Activated naive CD4-positive, alpha-beta T cell (primary cell): ENCODE measurements around the gene RASSF3.
"Not testable (repeated sequence)": the region's sequence is repeated elsewhere in the genome, so short reads cannot be mapped to it uniquely, and the experiment has no call there.

ENCODE experiments used
- DNase-seq, 4 experiments: peaks; one replicate each; lab custom pipeline; 2025; lab: John Stamatoyannopoulos, UW

The RASSF3 gene

DNA sequence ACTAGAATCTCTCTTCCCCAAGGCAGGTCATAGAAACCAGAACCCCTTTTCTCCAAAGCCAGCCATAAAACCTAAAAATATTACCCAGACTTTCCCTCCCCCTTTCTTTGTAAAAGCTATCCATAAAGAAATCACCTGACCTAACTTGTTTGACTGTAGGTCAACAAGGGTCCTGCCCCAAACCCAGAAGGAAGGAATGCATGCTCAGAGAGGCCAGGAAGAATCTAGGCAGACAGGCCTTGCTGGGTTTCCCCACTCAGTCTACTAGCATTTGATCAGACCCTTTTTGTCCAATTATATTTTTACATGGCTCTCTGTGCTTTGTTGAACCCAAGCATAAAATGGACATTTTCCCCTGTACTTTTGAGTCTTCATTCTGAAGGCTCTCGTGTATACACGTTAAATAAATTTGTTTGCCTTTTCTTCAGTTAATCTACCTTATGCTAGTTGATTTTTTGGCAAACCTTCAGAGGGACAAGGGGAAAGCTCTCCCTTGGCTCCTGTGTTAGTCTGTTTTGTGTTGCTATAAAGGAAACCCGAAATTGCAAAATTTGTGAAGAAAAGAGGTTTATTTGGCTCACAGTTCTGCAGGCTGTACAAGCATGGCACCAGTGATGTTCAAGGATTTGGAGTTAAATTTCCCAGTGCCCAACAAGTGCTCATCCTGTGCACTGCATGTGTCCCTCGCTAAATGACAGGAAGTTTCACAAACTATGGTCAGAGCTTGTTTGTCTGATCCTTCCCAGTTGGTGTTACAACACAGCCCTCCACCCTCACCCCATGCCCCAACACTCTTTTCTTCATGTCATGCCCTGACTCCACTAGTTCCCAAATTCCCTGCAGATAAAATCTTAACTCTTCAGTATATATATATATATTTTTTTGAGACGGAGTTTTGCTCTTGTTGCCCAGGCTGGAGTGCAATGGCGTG is 14.2 kb upstream of the RASSF3 start:
- no peak for DNase-seq

DNA sequence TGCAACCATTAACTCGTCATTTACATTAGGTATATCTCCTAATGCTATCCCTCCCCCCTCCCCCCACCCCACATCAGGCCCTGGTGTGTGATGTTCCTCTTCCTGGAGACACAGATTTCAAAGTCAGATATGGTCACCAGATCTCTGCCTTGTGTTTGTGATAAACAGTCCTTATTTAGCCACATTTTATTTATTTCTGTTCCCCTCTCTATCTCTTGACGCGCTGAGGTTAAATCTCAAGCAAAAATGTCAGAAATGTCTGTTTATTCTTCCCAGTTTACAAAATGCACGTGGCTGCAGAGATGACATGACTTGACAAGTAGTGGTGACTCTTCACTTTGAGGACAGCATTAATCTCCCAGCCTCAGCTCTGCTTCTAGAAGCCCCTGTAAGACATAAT is 11.5 kb upstream of the RASSF3 start:
- no peak for DNase-seq

DNA sequence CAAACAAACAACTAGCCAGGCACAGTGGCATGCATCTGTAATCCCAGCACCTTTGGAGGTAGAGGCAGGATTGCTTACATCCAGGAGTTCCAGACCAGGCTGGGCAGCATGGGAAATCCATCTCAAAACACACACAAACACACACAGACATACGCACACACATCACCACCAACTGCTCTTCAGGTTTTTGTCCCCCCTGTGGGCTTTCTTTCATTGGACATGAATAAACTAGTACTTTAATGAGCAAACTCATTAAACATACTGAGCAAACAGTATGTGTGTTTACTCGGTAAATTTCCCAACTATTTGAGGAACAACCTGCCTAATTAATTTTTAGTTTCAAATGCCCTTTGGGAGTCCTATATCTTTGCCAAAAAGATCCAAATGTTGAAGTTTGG is 10.1 kb upstream of the RASSF3 start:
- DNase-seq: no peak

DNA sequence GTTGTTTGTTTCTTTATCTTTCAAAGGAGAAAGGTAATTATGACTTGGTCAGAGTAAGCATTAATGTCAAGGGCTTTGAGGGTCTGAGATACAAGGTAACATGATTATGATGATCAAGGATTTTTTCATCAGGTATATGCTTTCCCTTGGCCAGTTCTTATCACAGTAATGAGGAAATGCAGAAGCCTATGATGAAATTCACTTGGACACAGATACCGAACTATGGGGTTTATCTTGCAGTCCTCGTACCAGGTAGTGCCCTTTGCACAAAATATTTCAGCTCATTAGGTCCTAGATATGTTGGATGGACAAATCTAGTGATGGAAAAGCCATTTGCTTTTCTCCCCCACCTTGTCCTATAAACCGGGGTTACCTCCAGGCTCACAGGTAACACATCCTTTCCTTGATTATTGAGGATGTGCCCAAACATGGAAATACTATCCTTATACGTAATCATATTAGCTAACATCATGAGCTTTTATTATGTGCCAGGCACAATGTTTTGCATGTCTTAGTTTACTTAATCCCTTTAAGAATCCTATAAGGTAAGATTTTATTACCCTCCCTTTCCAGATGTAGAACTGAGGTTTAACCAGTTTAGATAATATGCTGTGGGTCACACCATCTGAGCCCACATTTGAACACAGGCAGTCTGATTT is 7.0 kb upstream of the RASSF3 start:
- DNase-seq: no peak

DNA sequence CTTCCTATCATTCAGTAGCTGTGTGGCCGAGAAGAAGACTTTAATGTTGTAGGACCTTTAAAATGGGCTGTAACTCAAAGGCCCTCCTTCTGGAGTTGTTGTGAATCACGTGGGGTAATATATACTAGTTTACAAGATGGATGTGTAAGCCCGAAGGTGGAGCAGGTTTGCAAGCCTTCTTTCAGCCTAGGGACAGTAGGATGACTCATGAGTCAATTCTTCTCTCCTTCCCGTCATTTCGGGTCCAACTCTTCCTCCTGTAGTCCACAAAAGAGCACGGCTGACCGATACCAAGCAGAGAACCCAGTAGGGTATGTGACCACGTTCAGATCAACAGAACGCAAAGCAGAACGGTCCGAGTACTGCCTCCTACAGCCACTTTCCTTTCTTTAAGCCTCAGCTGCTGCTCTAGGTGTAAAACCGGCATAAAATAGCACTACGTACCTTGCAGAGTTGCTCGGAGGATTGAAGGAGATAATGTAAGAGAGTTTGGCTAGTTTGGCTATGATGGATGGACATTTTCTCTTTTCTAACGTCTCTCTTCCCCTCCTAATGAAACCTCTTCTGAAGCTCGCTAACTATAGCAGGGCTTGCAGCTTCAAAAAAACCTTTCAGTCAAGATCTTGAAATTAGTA is 1.3 kb upstream of the RASSF3 start:
- DNase-seq: peak in 1 of 4 experiments; percentile 8

DNA sequence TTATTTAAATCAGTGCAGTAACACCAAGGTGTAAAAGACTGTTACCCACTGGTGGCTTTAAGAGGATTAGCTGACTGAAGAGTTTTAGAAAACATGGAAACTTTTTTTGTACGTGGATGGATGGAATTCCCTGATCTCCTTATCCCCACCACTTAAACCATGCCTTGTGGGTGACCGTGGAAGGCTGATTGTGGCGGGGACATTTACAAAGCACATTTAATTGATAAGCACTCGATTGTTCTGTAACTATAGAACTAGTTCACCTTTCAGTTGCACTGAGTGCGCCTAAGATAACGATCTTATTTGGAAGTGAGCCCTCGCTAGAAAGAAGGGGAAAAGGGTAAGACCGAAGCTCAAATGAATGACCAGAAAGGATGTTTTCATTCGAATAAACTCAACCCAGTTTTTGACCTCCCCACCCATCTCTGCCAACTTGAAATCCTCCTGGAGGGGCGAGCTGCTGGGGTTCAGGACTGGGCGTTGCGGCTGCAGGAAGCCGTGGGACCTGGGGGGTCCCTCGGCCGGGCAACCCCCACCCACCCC is 688 bp upstream of the RASSF3 start:
- no peak for DNase-seq

DNA sequence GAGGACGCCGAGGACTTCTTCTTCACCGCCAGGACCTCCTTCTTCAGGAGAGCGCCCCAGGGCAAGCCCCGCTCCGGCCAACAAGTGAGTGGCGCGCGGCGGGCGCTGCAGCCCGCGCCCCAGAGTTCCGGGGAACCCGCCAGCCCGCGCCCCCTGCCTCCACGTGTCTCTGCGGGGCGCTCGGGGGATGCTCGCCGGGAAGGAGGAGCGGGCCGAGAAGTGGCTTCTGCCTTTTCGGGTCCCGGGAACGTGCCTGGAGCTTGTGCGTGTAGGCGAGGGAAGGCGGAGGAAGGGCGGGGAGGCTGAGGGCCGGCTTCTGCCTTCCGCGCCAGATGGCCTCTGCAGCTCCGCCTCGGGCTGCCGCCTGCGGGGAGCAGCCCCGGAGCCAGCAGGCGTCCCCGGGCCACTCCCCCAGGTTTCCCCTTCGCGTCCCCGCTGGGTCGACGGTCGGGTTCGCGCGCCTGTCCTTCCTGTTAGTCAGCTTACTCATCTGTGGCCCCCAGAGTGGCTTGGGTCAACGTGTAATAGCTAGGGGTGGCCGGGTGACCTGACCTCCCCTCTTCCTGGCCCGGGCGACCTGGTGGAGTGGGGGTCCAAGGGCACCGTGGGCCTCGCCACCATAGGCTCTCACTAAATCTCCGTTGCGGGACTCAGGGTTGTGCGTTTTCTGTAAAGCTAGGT is 505 bp downstream of the RASSF3 start:
- peak; percentile 8 to 59 (median 31) for DNase-seq

DNA sequence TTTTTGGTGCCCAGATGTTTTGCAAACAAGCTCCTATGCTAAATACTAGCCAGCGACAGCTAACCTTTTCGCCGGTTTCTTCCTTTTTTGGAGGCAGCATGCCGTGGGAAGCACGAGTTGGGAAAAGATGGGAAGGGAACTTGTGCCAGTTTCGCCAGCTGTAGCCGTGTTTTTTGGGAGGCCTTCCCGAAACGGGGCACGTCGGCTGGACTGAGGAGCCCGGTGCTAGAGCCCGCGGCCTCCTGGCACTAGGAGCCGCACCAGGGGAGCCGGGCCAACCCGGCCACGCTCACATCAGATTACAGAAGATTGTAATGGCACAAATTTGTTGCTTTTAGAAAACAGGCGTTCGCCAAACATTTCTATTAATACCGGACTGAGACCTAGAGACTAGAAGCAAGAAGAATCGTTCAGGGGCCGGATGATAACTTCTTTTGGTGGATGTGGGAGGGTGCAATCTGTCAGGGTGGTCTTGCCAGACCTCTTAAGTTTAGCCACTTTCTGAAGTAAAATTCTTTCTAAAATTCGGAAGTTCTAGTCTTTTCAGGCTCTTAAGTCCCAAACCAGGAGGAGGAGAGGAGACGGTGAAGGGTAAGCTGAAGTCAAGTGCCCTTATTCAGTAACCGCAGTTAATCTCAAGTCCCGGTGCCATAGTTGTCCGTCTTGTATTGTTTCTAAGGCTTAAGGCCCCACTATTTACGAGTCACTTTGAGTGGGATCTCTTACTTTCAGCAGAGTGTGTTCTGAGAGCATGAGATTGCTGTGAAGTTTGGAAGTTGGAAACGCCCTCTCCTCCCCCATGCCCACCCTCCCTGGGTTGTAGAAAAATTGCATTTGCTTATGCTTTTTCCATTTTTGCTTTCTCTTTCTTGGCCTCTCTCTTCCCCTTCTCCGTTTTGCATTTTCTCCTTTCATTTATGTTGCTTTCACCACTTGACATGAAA is 1.3 kb downstream of the RASSF3 start:
- DNase-seq: no peak

DNA sequence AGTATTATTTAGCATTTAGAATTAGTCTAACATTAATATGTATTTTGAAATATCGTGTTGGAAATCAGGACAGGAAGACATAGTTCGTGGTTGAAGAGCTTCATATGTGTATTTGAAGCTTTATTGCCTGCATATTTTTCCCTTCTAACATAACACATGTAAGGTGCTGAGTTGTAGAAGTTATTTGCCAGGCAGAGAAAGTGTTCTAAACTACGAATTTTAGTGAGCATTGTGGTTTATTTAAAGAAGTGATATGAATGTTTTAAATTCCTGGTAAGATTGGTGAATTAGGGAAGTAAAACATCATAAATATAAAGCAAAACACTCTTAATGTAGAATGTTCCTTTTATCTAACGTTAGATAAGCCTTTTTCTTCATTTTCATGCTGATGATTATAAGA is 2.5 kb downstream of the RASSF3 start:
- DNase-seq: no peak

DNA sequence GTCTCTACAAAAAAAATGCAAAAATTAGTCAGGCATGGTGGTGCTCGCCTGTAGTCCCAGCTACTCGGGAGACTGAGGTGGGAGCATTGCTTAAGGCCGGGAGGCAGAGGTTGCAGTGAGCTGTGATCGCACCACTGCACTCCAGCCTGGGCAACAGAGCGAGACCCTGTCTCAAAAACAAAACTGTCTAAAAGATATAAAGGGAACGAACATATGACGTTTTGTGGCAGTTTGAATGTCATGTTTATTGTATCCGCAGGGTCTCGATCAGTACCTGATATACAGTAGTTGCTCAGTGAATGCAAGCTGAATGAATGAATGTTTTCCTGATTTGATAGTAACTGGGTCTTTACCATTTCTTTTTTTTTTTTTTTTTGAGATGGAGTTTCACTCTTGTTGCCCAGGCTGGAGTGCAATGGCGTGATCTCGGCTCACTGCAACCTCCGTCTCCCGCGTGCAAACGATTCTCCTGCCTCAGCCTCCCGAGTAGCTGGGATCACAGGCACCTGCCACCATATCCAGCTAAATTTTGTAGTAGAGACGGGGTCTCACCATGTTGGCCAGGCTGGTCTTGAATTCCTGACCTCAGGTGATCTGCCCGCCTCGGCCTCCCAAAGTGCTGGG is 3.6 kb downstream of the RASSF3 start:
- DNase-seq: not testable (repeated sequence)

DNA sequence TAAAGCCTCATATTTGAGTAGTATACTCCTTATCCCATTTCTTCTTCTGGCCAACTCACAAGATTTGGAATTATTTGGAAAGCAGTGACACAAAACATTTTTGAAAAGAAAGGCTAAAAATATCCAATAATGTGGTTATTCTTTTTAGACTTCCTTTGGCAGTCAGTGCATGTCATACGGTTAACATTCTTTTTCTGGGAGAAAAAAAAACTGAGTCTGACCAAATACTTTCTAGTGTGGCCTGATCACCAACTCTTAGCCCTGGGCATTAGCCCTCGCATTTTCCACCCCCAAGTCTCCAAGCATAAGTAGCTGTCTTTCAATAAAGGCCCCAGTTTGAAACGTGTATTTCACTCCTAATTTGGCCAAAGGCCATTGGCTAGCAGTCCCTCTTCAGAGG is 5.9 kb downstream of the RASSF3 start:
- no peak for DNase-seq

DNA sequence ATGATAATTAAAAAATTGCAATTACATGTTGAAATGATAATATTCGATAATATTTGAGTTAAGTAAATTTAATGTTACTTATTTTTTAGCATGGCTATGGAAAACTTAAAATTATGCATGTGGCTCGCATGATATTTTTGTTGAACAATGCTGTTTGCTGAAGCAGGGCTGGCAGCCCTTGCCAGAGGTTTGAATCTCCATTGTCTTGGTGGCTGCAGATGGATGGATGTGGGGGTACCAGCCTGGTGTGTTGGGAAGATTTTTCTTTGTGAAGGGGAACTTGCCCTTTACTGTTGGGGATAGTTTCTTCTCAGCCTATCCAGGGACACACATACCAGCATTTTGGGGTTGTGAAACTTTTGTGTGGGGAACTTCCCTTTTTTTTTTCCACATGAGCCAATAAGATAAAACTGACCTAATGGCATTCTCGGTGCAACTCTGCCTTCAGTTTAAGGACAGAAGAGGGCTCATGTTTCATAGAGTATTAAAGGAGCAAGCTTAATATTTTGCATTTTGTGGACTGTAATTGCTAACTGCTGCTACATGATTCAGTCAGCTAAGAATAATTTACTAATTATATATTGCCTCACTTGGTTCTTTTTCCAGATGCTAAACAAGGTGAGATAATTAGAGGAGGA is 8.8 kb downstream of the RASSF3 start:
- DNase-seq: no peak

DNA sequence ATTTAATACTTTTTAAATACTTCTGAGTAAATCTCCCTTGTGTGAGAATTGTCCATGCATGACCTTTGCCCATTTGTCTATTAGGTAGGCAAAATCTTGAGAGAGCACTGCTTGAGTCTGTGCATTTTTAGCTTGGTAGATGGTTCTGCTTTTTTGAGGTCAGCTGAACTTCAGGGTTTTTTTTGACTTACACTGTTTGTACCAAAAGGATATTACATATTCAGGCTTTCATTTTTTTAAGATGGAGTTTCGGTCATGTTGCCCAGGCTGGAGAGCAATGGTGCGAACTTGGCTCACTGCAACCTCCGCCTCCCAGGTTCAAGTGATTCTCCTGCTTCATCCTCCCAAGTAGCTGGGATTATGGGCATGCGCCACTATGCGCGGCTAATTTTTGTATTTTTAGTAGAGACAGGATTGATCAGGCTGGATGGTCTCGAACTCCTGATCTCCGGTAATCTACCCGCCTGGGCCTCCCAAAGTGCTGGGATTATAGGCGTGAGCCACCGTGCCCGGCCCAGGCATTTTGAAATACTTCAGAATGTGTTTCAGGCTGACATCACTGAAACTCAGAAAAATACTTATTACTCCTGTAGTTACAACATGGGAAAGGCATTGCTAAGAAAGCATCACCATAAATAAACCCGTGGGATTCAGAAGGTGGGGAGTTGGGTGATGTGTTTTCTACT is 11.1 kb downstream of the RASSF3 start:
- no peak for DNase-seq

DNA sequence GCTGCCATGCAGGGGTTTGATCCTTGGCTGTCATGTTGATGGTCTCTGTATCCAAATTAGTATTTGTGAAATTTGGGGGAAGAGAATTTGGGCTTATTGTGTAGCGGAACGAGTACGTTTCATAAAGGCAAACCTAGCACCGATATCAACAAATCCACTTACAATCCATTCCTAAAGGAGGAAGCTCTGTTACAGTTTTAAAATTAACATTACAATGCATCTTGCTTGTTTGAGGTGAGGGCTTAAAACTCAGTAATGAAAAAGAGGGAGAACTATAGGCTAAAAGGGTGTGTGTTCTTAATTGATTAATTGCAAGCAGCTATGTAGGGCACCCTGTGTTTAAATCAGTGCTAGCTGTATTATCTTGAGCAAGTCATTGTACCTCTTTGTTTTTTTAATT is 13.7 kb downstream of the RASSF3 start:
- no peak for DNase-seq

DNA sequence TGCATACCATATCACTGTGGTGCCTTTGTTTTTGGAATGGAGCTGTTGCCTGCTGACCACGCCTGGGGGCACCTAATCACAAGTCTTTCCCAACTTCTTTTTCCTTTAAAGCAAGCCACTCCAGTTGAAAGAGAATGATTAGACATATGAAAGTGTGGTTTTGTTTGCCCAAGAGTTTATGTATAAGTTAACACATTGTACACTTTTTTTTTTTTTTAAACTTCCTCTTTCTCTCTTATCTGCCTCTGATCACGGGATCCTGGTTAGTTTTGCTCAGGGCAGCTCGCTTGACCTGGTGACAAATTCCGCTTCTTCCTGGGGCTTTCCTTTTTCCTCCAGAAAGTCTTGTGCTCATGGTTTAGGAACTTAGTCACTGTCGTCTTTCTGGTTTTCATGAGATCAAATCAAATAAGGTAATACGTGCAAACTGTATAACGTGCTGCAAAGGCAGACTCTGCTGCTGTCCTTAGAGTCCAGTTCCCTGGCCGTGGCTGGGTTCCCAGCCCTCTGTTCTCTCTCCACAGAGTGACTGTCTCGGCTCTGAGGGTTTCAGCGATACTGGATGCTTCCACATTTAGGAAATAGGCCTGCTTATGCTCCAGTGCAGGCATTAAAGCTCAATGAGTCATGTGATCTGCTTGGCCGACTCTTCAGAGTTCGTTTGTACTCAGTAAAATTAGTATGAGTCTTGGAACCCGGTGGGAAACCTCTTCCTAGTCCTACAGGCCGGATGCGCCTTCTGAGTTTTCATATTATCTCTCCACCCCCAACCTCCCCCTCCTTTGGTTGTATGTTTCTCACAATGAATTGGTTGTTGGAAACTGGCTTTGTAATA is 15.2 kb downstream of the RASSF3 start:
- no peak for DNase-seq

DNA sequence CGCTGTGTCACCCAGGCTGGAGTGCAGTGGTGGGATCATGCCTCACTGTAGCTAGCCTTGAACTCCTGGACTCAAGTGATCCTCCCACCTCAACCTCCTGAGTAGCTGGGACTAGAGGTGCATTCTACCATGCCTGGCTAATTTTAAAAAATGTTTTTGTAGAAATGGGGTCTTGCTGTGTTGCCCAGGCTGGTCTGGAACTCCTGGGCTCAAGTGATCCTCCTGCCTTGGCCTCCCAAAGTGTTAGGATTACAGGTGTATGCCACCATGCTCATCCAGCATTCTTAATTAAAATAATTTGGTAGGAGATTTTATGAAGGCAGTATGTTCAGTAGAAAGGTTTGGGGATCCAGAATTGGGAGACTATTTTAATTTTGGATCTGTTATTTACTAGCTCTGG is 16.3 kb downstream of the RASSF3 start:
- not testable (repeated sequence) for DNase-seq

DNA sequence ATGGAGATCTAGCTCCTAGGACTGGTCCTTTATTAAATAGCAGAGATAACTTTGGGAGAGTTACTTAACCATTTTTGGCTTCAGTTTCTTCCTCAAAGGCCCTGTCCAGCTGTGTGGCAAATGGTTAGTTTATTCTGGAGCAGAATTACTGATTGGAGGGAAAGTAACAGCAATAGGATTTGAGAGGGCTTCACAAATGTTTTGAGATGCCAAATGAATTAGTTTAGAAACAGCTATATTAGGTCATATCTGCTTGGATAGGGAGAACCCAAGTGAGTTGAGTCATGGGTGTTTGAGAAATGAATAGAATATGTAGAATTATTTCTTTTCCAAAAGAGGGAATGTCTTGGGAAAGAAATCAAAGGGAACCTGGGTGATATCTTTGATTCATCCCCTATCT is 17.5 kb downstream of the RASSF3 start:
- no peak for DNase-seq

DNA sequence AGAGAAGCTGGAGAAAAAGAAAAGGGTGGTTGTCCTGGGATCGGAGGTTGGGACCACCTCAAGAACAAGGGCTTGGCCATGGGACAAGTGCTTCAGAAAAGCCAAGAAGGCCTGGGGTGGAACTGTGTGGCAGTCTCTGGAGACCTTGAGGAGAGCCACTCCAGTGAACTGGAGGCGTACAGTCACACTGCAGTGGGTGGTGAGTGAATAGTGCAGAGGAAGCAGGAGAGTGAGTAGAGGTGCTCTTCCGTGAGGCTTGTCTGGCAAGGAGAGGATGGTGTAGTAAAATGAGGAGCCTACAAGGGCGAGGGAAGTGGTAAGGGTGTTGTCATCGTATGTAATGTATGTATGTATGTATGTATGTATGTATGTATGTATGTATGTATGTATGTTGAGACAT is 20.9 kb downstream of the RASSF3 start:
- DNase-seq: no peak
